K562 (cell line): ENCODE data around the gene DNAJC17.

Source experiments
- ELK1 ChIP-seq: sonication (generic); formaldehyde crosslinking; IDR thresholded peaks from 2 replicates; pipeline ENCODE4 v1.8.1; 2022; ENCODE audit warnings: missing genetic modification reagents
- ZNF253 ChIP-seq: fragments of 250-450 bp; sonication (Bioruptor Pico); conservative IDR thresholded peaks from 2 replicates; pipeline ENCODE4 v1.6.1; 2021; ENCODE audit warnings: mild to moderate bottlenecking
- ZZZ3 ChIP-seq: fragments of 450-650 bp; IDR thresholded peaks from 2 replicates; pipeline ENCODE4 v1.6.1; 2016; ENCODE audit warnings: antibody characterized with exemption, mild to moderate bottlenecking, moderate library complexity

GRCh38 chr15:40787991-40788390, 19.3 kb downstream of the DNAJC17 start:
- no peak for TF ChIP-seq ZNF253 (CRISPR knock-in tag)
- no peak for TF ChIP-seq ZZZ3
- TF ChIP-seq ELK1 (CRISPR knock-in tag) = no peak
